Activated CD4-positive, CD25-positive, alpha-beta regulatory T cell (primary cell): Measurements from ENCODE around the gene C19orf73.

Experiments used
- DNase-seq, 4 experiments: peaks; one replicate each; lab custom pipeline; 2025; lab: John Stamatoyannopoulos, UW

Gene C19orf73

DNA sequence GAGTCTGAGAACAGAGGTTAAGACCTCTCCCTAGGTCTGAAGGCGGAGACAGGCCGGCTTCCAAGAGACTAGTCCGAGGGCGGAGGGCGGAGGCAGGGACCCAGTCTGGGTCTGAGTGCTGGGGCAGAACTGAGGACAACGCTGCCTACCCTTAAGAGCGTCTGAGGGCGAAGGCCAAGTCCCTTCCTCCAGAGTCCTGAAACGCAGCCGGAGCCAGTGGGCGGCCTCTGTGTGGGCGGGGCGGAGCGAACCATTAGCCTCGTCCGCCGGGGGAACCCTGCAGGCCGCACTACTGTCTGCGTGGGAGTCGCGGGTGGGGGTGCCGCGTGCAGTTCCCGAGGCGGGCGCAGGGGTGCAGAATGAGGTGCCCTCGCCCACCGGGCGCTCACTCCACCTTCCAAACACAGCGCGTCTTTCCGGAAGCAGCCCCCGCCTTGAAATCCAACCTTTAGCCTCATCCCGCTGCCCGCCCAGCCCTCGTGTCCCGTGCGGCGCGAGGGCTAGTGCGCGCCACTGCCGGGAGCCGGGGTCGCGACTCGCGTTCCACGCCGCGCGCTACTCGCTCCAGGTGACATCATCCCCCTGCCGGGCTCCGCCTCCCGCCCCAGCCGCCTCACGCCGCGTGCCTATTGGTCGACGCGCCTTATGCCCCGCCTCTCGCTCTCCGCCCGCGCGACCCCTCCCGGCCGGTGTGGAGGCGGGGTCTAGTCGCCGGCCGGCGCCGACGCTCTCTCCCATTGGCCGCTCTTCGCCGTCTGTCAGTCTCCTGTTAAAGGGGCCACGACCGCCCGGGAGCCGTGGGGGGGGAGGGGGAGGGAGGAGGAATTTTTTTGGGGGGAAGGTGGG lies at the start of gene C19orf73:
Gene C19orf73 (minus strand): TSS at position 579 of the 846 bp plus-strand sequence. CDS start 121 bp downstream, at position 458.
- peak; percentile 85 to 92 (median 88) for DNase-seq

DNA sequence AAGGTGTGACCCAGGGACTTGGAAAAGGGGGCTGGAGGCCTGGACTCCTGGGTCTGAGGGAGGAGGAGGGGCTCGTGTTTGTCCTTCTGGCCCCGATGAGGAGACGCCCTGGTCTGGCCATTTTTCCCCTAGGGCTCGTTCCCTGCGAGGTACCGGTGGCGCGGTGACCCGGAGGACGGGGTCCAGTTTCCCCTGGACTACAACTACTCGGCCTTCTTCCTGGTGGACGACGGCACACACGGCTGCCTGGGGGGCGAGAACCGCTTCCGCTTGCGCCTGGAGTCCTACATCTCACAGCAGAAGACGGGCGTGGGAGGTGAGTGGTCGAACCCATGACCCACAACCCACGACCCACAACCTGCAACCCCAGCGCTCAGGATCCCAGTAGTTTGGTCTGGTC lies 49.5 kb upstream of the C19orf73 start:
- DNase-seq, result no peak

DNA sequence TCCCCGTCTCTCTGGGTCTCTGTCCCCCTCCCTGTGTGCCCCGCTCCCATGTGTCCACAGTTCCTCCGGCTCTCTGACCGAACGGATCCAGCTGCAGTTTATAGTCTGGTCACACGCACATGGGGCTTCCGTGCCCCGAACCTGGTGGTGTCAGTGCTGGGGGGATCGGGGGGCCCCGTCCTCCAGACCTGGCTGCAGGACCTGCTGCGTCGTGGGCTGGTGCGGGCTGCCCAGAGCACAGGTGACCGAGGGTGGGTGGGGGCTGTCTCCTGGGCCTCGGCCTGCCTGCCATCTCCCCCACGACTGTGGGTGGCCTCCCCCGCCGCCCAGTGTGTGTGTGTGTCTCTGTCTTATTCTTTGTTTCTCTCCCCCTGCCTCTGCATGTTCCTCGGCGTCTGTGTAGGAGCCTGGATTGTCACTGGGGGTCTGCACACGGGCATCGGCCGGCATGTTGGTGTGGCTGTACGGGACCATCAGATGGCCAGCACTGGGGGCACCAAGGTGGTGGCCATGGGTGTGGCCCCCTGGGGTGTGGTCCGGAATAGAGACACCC lies 49.0 kb upstream of the C19orf73 start:
- DNase-seq, result no peak

- DNase-seq, result no peak
These were observed 46.9 kb upstream of the C19orf73 start for GRCh38 chr19:49165865-49166301.

DNA sequence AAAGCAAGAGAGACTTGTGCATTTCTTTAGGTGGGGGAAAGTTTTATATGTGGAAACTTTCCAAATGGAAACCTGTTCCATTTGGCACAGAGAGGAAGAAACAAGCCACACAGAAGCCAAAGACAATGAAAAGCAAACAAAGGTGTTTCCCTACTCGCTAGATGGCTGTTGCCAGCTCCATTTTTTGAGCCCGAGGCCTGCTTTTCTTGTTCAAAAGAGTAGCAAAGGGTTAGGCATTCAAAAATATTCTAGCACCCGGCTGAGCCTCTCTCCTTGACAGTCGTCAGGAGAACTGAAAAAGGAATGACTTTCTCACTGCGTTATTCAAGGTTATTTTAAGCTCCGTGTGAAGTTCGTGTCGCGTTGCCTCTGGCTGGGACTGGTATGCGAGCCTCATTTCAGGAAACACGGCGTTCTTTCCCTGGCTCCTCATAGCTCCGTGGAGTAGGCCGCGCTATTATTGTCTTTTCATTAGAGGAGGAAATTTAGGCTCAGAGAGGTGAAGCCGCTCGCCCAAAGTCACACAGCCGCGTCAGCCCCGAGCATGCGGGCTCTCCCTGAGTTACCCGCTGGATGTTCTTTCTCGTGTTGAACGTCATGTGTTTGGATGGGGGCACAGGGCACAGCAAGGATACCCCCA lies 46.3 kb upstream of the C19orf73 start:
- no peak for DNase-seq

GRCh38 chr19:49161987-49162386 lies 43.0 kb upstream of the C19orf73 start:
- DNase-seq, result no peak

GRCh38 chr19:49160450-49161189 lies 41.7 kb upstream of the C19orf73 start:
- no peak for DNase-seq

- peak in 1 of 4 experiments; percentile 13 for DNase-seq
These were observed 38.7 kb upstream of the C19orf73 start, which contains the start of gene TRPM4 for GRCh38 chr19:49157445-49158224. Gene TRPM4 (plus strand): TSS chr19:49157792. CDS start chr19:49157867, 75 bp downstream.

DNA sequence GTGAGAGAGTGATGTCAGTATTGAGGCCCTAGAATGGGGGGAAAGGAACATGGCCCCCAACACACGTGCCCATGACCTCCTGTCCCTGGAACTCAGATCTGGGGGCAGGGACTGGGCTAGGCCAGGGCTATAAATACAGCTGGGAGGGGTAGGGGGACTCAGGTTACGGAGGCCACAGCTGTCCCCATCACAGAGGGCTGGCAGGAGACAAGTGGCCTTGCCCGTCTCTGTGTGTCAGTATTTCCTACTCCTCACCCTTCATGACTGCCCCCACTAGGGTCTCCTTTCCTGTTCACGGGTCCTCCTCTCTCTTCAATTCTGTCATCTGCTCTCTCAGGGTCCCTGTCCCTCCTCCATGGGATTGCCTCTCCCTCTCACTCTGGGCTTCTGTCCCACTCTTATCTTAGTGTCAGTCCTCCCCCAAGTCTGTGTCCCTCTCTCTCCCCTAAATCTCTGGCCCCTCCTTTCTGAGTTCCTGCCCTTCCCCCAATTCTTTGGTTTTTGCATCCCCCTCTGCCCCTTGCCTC lies 36.9 kb upstream of the C19orf73 start:
- no peak for DNase-seq

GRCh38 chr19:49155005-49155819 lies 36.3 kb upstream of the C19orf73 start, which contains the start of gene HRC:
Gene HRC (minus strand): TSS chr19:49155396. CDS start chr19:49155237, 159 bp downstream.
- DNase-seq, result no peak

DNA sequence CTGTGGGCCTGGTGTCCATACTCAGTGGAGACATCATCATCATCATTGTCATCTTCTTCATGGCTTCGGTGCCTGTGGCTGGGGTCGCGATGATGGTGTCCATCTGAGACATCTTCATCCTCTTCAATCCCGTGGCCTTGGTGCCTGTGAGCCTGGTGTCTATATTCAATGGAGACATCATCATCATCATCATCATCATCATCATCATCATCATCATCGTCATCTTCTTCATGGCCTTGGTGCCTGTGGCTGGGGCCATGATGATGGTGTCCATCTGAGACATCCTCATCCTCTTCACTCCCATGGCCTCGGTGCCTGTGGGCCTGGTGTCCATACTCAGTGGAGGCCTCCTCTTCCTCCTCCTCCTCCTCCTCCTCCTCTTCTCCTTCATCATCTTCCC lies 35.3 kb upstream of the C19orf73 start:
- no peak for DNase-seq

DNA sequence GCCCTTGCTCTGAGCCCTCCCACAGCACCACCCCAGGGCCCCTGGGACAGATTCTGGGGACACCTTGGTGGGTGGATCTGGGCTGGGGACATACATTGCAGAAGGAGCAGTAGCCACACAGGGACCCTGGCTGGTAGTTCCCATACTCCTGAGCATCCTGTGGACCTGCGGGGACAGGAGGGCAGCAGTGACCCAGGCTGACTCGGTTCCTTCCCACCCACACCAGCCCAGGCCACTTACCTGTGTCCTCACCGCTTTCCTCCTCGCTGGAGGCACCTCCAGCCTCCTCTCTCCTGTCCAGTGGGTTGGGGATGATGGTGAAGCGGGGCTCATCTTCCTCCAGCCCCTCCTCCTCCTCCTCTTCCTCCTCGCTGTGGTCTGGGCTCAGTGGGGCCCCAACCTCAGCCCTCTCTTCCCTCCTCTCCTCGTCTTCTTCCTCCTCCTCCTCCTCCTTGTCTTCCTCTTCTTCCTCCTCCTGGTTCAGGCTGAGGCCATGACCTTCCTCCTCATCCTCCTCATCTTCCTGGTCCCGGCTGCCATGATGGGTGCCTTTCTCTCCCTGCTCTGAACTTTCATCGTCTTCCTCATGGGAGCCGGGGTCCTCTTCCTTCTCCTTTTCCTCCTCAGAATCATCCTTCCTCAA lies 34.3 kb upstream of the C19orf73 start:
- no peak for DNase-seq

DNA sequence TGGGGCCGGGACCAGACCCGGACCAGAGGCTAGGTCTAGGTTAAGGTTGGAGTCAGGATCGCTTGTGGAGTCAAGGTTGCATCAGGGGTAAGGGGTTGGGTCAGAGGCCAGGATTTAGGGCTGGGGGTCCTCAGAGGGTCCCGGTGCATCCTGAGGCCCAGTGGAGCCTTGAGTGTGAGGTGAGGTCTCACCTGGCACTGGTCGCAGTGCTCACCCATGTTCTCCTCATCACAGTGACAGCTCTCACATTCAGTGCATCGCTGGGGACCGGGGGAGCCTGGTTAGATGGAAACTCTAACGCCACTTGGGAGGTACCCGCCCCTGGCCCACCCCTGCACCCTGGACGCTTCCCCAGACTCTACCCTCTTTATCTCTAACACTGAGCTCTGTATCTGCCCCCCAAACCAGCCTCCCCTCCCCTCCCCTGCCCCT lies 33.2 kb upstream of the C19orf73 start:
- DNase-seq, result no peak

- no peak for DNase-seq
These were observed 32.5 kb upstream of the C19orf73 start for GRCh38 chr19:49151267-49152118.

DNA sequence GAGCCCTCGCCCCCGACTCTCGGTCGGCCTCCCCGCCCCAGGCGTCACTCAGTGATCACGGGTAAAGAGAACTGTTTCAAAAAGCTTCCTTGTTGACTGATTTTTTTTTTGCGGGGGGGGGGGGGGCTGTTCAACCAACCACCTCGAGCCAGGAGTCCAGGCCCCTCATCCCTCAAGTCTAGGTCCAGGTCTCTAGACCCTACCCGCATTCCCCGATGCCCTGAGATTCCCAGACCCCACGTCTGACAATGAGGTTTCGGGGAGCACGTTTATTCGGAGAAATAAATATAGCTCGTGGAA lies 32.0 kb upstream of the C19orf73 start:
- DNase-seq, result no peak

GRCh38 chr19:49150106-49150943 lies 31.4 kb upstream of the C19orf73 start:
- DNase-seq, result no peak

GRCh38 chr19:49149652-49150105 lies 30.7 kb upstream of the C19orf73 start:
- no peak for DNase-seq
